ENCODE measurements around the gene DENND5B.
"Not testable (repeated sequence)": the region's sequence is repeated elsewhere in the genome, so short reads cannot be mapped to it uniquely, and the experiment has no call there.

Gene DENND5B

DNA sequence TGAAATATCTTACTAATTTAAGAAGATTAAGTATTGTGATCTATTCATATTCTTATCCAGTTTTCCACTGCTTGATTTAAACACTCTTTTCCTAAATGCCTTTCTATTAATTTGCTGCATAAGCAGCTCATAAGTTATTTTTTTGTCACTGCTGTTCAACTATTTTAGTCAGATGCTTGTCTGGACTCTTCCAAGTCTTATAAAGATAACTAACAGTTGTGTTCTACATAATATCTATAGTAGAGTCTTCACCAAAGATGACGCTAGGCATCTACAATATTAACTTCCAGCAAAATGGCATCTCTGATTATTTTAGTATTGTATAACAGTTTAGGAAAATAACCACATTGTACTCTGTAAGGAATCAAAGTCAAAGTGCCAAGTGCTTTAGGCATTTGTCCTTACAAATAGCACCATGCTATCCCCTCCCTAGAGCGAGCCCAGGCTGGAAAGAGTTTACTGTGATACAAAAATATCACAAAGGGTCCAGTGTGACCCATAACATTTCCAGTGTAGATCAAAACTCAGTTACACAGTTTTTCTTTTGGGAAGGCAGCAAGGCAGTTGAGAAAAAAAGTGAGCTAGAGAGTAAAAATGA, 98.2 kb downstream of the DENND5B start:
- Mint-ChIP-seq H3K27me3 (peaks cover 3% of the 10 kb centered on the region), H3K4me3 (no peak overlapping the region), H3K27ac (no peak overlapping the region), H3K36me3 (no peaks in the 10 kb centered on the region), H3K9me3 (no peaks in the 10 kb centered on the region), H3K4me1 (no peaks in the 10 kb centered on the region)
- no peak for DNase-seq
- CTCF ChIA-PET: no interaction called here

- CTCF ChIA-PET: no interaction called here
- H3K9me3 Mint-ChIP-seq: no peaks in the 10 kb centered on the region
- H3K4me3 Mint-ChIP-seq: no peak overlapping the region
- no peak for DNase-seq
- H3K4me1 Mint-ChIP-seq: no peaks in the 10 kb centered on the region
- H3K36me3 Mint-ChIP-seq: no peaks in the 10 kb centered on the region
- peaks cover 3% of the 10 kb centered on the region for H3K27me3 Mint-ChIP-seq
- no peak overlapping the region for H3K27ac Mint-ChIP-seq
Measured at GRCh38 chr12:31491841-31492598, 98.9 kb downstream of the DENND5B start.

- no peak overlapping the region for H3K27ac Mint-ChIP-seq
- H3K4me1 Mint-ChIP-seq: no peaks in the 10 kb centered on the region
- no peaks in the 10 kb centered on the region for H3K9me3 Mint-ChIP-seq
- no peak for DNase-seq
- CTCF ChIA-PET: no interaction called here
- no peak overlapping the region for H3K4me3 Mint-ChIP-seq
- no peaks in the 10 kb centered on the region for H3K36me3 Mint-ChIP-seq
- peaks cover 3% of the 10 kb centered on the region for H3K27me3 Mint-ChIP-seq
Measured at GRCh38 chr12:31491241-31491794, 99.6 kb downstream of the DENND5B start.

- no peaks in the 10 kb centered on the region for H3K9me3 Mint-ChIP-seq
- no peak overlapping the region for H3K4me3 Mint-ChIP-seq
- no peak overlapping the region for H3K27ac Mint-ChIP-seq
- no peaks in the 10 kb centered on the region for H3K4me1 Mint-ChIP-seq
- no peaks in the 10 kb centered on the region for H3K36me3 Mint-ChIP-seq
- CTCF ChIA-PET: no interaction called here
- peaks cover 3% of the 10 kb centered on the region for H3K27me3 Mint-ChIP-seq
- no peak for DNase-seq
Measured at GRCh38 chr12:31488737-31489338, 102.1 kb downstream of the DENND5B start.

DNA sequence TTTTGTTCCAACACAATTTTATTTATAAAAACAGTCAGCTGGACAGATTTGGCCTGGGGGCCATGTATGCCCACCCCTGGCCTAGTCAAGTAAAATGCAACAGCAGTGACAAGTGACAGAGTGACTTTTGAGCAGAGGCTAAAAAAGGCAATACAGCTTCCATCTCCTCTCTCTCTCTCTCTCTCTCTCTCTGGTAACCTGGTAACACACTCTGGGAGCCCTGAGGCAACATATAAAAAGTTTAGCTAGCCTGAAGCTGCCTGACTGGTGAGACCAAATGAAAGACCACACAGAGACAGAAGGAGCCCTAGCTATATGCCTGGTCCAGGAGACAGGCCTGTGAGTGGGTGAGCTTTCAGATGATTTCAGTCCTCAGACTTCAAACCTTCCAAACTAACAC, 105.4 kb downstream of the DENND5B start:
- no peak for DNase-seq
- Mint-ChIP-seq H3K9me3 (no peaks in the 10 kb centered on the region), H3K36me3 (no peaks in the 10 kb centered on the region), H3K4me3 (no peak overlapping the region), H3K27me3 (peaks cover 3% of the 10 kb centered on the region), H3K27ac (no peak overlapping the region), H3K4me1 (no peaks in the 10 kb centered on the region)
- CTCF ChIA-PET: no interaction called here

DNA sequence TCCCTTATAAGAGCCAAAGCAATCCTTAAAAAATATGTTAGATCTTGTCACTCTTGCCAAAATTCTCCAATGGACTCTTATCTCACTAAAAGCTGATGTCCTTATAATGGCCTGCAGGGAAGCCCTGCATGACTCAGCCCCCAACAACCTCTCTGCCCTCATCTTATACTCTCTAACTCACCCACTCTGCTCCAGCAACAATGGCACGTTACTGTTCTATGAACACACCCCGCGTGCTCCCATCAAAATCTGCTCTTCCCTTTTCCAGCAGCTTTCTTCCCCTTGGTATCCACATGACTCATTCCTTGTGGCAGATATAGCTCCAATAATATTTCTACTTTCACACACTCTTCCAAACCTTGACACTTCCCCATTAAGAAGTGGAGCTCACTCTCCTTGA, 108.1 kb downstream of the DENND5B start:
- H3K27ac Mint-ChIP-seq: no peak overlapping the region
- H3K27me3 Mint-ChIP-seq: peaks cover 3% of the 10 kb centered on the region
- no peaks in the 10 kb centered on the region for H3K4me1 Mint-ChIP-seq
- DNase-seq: no peak
- H3K4me3 Mint-ChIP-seq: no peak overlapping the region
- no peaks in the 10 kb centered on the region for H3K36me3 Mint-ChIP-seq
- CTCF ChIA-PET: no interaction called here
- H3K9me3 Mint-ChIP-seq: no peaks in the 10 kb centered on the region

GRCh38 chr12:31481415-31481814, 109.5 kb downstream of the DENND5B start:
- peaks cover 3% of the 10 kb centered on the region for H3K27me3 Mint-ChIP-seq
- no peak overlapping the region for H3K27ac Mint-ChIP-seq

DNA sequence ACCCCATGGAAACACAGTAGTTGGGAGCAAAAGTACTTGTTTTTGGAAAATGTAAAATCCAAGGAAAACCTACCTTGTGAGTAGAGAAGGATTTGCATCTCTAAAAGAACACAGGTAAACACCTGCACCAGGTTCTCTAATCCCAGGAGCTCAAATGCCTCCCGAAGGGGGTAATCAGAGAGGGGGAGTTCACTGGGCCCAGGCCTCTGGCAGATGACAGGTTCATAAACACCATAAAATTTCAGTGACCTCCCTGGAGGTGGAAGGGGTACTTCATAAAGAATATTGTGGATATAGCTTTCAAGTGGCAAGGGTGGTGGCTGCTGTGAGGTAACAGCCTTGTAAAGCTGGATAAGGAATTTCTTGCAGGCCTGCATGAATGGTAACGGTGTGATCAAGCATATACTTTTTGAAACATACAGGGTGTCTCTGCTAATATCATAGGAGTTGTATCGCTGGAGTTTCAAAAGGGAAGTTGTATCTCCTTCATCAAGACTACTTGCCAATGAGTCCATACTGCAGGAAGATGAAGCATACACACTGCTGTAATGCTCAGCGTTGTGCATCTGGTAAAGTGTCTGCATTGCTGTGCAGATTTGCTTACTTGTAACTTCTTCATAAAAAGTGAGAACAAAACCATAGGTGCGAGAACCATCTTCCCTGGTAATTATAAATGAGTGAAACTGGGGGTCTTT, 111.3 kb downstream of the DENND5B start:
- no peak for DNase-seq
- Mint-ChIP-seq H3K4me1 (no peaks in the 10 kb centered on the region), H3K27me3 (peaks cover 3% of the 10 kb centered on the region), H3K4me3 (no peak overlapping the region), H3K9me3 (no peaks in the 10 kb centered on the region), H3K27ac (no peak overlapping the region), H3K36me3 (no peaks in the 10 kb centered on the region)
- CTCF ChIA-PET: no interaction called here

More at GRCh38 chr12:31481415-31481814, 109.5 kb downstream of the DENND5B start:
- CTCF ChIA-PET: no interaction called here
- H3K36me3 Mint-ChIP-seq: no peaks in the 10 kb centered on the region
- no peaks in the 10 kb centered on the region for H3K9me3 Mint-ChIP-seq
- H3K4me3 Mint-ChIP-seq: no peak overlapping the region
- DNase-seq: no peak
- H3K4me1 Mint-ChIP-seq: no peaks in the 10 kb centered on the region

GRCh38 chr12:31478898-31479297, 112.0 kb downstream of the DENND5B start:
- H3K9me3 Mint-ChIP-seq: no peaks in the 10 kb centered on the region
- H3K36me3 Mint-ChIP-seq: no peaks in the 10 kb centered on the region
- DNase-seq: no peak
- no peak overlapping the region for H3K27ac Mint-ChIP-seq
- peaks cover 3% of the 10 kb centered on the region for H3K27me3 Mint-ChIP-seq
- H3K4me3 Mint-ChIP-seq: no peak overlapping the region
- CTCF ChIA-PET: no interaction called here
- no peaks in the 10 kb centered on the region for H3K4me1 Mint-ChIP-seq

DNA sequence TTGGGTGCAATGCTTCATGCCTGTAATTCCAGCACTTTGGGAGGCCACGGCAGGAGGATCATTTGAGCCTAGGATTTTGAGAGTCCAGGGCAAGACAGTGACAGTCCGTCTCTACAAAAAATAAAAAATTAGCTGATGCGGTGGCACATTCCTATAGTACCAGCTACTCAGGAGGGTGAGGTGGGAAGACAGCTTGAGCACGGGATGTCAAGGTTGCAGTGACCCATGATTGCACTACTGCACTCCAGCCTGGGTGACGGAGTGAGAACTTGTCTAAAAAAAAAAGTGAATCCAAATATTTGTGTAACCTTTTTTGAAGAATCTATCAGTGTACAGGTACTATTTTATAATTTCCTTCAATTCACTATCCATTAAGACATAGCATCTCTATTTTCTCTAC, 112.5 kb downstream of the DENND5B start:
- H3K4me3 Mint-ChIP-seq: no peak overlapping the region

DNA sequence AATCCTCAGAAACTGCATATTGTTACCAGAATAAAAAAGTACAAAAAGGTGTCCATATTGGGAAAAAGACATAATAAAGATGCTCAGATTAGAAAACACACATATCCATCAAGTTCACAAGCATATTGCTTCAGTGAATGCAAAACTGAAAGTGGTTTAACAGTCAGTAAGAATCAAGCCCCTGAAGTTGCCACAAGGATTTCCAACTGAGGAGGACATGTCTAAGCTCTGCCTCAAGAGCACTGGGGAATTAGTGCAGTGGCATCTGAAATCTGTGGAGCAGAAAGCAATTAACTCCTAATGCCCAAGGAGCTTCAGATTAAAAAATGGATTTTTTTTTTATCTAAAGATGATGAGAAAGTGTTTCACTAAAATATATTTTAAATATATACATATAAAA, 113.2 kb downstream of the DENND5B start:
- DNase-seq: no peak
- Mint-ChIP-seq H3K27me3 (peaks cover 3% of the 10 kb centered on the region), H3K4me1 (no peaks in the 10 kb centered on the region), H3K4me3 (no peak overlapping the region), H3K9me3 (no peaks in the 10 kb centered on the region), H3K27ac (no peak overlapping the region), H3K36me3 (no peaks in the 10 kb centered on the region)
- CTCF ChIA-PET: no interaction called here

More for the DNA sequence above, 112.5 kb downstream of the DENND5B start:
- H3K4me1 Mint-ChIP-seq: no peaks in the 10 kb centered on the region
- no peak for DNase-seq
- H3K36me3 Mint-ChIP-seq: no peaks in the 10 kb centered on the region
- H3K9me3 Mint-ChIP-seq: no peaks in the 10 kb centered on the region
- H3K27ac Mint-ChIP-seq: no peak overlapping the region
- CTCF ChIA-PET: no interaction called here
- peaks cover 3% of the 10 kb centered on the region for H3K27me3 Mint-ChIP-seq

- Mint-ChIP-seq H3K36me3 (no peaks in the 10 kb centered on the region), H3K27me3 (peaks cover 1% of the 10 kb centered on the region), H3K4me1 (no peaks in the 10 kb centered on the region), H3K27ac (no peak overlapping the region), H3K4me3 (no peak overlapping the region), H3K9me3 (no peaks in the 10 kb centered on the region)
- CTCF ChIA-PET: no interaction called here
- no peak for DNase-seq
Measured at GRCh38 chr12:31476437-31476836, 114.5 kb downstream of the DENND5B start.

- DNase-seq, CTCF ChIA-PET, H3K9me3 Mint-ChIP-seq, H3K27me3 Mint-ChIP-seq, H3K4me1 Mint-ChIP-seq, H3K27ac Mint-ChIP-seq, H3K4me3 Mint-ChIP-seq, H3K36me3 Mint-ChIP-seq: not testable (repeated sequence)
Measured at GRCh38 chr12:31475610-31476009, 115.3 kb downstream of the DENND5B start.

GRCh38 chr12:31474751-31475150, 116.2 kb downstream of the DENND5B start:
- Mint-ChIP-seq H3K27me3 (no peaks in the 10 kb centered on the region), H3K36me3 (no peaks in the 10 kb centered on the region)

More at GRCh38 chr12:31474751-31475150, 116.2 kb downstream of the DENND5B start:
- Mint-ChIP-seq H3K4me3 (no peak overlapping the region), H3K9me3 (no peaks in the 10 kb centered on the region), H3K4me1 (no peaks in the 10 kb centered on the region), H3K27ac (no peak overlapping the region)
- no peak for DNase-seq
- CTCF ChIA-PET: no interaction called here
